Camera-type eye (tissue), 1 donor: ENCODE measurements around the gene P2RX4. TPM values are rescaled to one million over a fixed set of nuclear protein-coding genes. Genes with fewer than 3 reads are reported as not detected.

Source experiments
- total RNA-seq: library from RNA; depleted of rRNA; stranded (reverse); fragments of >200 nt; gene quantifications from one replicate; pipeline ENCODE4 v1.2.3, GENCODE V29; 2014

The P2RX4 gene
- total RNA-seq = 30.9 TPM

DNA sequence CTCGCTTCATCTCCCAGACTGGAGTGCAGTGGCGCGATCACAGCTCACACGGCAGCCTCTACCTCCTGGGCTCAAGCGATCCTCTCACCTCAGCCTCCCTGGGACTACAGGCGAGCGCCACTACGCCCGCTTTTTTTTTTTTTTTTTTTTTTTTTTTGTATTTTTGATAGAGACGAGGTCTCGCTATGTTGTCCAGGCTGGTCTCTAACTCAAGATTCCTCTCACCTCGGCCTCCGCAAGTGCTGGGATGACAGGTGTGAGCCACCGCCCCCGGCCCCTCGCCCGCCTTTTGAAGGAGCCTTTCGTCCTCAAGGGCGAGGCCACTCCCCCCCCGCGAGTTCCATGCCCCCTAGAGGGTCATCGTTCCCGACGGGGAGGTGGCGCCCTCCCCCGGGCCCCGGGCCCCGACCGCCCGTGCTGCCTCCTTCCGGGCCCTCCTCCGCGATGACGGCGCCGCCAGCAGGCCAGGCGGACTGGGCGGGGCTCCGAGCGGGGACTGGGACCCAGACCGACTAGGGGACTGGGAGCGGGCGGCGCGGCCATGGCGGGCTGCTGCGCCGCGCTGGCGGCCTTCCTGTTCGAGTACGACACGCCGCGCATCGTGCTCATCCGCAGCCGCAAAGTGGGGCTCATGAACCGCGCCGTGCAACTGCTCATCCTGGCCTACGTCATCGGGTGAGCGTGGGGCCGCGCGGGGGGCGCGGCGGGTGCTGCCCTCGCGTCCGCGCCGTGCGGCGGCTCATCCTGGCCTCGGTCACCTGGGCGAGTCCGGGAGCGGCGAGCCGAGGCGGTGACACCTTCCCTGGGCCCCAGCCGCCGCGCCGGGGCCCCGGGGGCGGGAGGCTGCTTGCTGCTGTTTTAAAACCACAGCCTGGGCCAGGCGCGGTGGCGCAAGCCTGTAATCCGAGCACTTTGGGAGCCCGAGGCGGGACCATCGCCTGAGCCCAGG lies at the start of gene P2RX4:
P2RX4 (plus strand) TSS at position 506 of the 949 bp plus-strand sequence; CDS start at position 542, 36 bp downstream.

Other genes starting within 250 kb of the P2RX4 start
- 0.16 TPM for gene HNF1A, start 231.6 kb upstream of the P2RX4 start, total RNA-seq
- 11.4 TPM for gene C12orf43, start 193.6 kb upstream of the P2RX4 start, total RNA-seq
- gene OASL, start 170.9 kb upstream of the P2RX4 start, total RNA-seq = 0.33 TPM
- gene P2RX7, start 77.3 kb upstream of the P2RX4 start, total RNA-seq = 4.0 TPM
- 26.2 TPM for gene CAMKK2, start 86.6 kb downstream of the P2RX4 start, total RNA-seq
- 196 TPM for gene ANAPC5, start 142.3 kb downstream of the P2RX4 start, total RNA-seq
- 54.9 TPM for gene RNF34, start 190.0 kb downstream of the P2RX4 start, total RNA-seq